SH-SY5Y (cell line): ENCODE measurements around the gene MOB3B.

Experiments used
- GATA2 ChIP-seq: IDR thresholded peaks from 2 replicates; pipeline ENCODE4 v1.6.1; 2011; ENCODE audit warnings: mild to moderate bottlenecking, low read depth, low read length
- GATA3 ChIP-seq: IDR thresholded peaks from 2 replicates; pipeline ENCODE4 v1.6.1; 2011; ENCODE audit warnings: low read depth, mild to moderate bottlenecking, low read length, moderate library complexity

DNA sequence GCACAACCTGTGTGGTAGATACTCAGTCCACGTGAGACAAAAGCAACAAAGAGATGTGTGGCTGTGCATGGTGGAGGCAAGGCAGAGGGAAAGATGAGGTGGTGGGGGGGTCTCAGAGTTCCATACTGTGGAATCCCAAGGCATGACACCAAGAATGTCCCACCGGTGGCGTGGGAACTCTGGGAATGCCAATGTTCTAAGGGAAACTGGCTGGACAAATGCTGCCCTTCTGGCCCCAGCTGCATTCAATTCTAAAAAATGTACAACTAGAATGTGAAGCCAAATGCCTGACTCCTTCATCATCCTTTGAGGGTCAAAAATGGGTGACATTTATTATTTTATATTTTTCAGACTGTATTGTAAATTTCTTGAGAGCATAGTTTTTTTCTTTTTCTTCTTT lies 174.4 kb downstream of the MOB3B start:
- TF ChIP-seq GATA3 (no peak), GATA2 (no peak)
